HG03103 (cell line): Measurements from ENCODE around the gene R3HDM2.

Experiments used
- ATAC-seq: cut with Tn5 transposase; IDR thresholded peaks from one replicate; pipeline ENCODE4 v1.9.1; 2021; ENCODE audit warnings: low read depth; ENCODE audit not compliant: unreplicated experiment

The R3HDM2 gene

GRCh38 chr12:57222286-57223190 lies 208.3 kb downstream of the R3HDM2 start:
- ATAC-seq: no peak

GRCh38 chr12:57221169-57221917 lies 209.5 kb downstream of the R3HDM2 start:
- no peak for ATAC-seq

- ATAC-seq: no peak
These were observed 210.1 kb downstream of the R3HDM2 start for GRCh38 chr12:57220770-57221168.

GRCh38 chr12:57219993-57220754 lies 210.7 kb downstream of the R3HDM2 start:
- ATAC-seq: no peak

GRCh38 chr12:57219205-57219992 lies 211.4 kb downstream of the R3HDM2 start:
- ATAC-seq: no peak

- no peak for ATAC-seq
These were observed 212.6 kb downstream of the R3HDM2 start for GRCh38 chr12:57218030-57218853.

GRCh38 chr12:57216921-57217879 lies 213.6 kb downstream of the R3HDM2 start:
- ATAC-seq: no peak

GRCh38 chr12:57216014-57216911 lies 214.6 kb downstream of the R3HDM2 start, which contains the start of gene NXPH4:
TSS of gene NXPH4 (plus strand) at chr12:57216794. CDS start at chr12:57216970, 176 bp downstream.
- ATAC-seq: no peak

- no peak for ATAC-seq
These were observed 215.2 kb downstream of the R3HDM2 start for GRCh38 chr12:57215668-57216013.

GRCh38 chr12:57215065-57215464 lies 215.8 kb downstream of the R3HDM2 start:
- ATAC-seq: no peak

GRCh38 chr12:57214398-57214781 lies 216.5 kb downstream of the R3HDM2 start:
- ATAC-seq: no peak

- no peak for ATAC-seq
These were observed 217.0 kb downstream of the R3HDM2 start for GRCh38 chr12:57213763-57214397.

GRCh38 chr12:57213058-57213715 lies 217.7 kb downstream of the R3HDM2 start:
- no peak for ATAC-seq

GRCh38 chr12:57212701-57213057 lies 218.2 kb downstream of the R3HDM2 start:
- ATAC-seq: no peak

GRCh38 chr12:57211791-57212700 lies 218.8 kb downstream of the R3HDM2 start:
- ATAC-seq: no peak
